ENCODE results near the gene ADSS2.
A peak's percentile ranks its signal among the peaks of the same experiment; 100 is the strongest.

Gene ADSS2

GRCh38 chr1:244450597-244451538 is 841 bp downstream of the ADSS2 start:
- H3K9ac ChIP-seq: peak overlapping the region; percentile 72
- H3K36me3 ChIP-seq (ENCODE audit: control insufficient read depth, insufficient read depth, low read length): no peaks in the 10 kb centered on the region
- H2AFZ ChIP-seq: peak overlapping the region; percentile 84
- H3K4me1 ChIP-seq: no peaks in the 10 kb centered on the region
- peak overlapping the region; percentile 93 for H3K4me2 ChIP-seq (ENCODE audit: low read length)
- TF ChIP-seq, protein P1, sequence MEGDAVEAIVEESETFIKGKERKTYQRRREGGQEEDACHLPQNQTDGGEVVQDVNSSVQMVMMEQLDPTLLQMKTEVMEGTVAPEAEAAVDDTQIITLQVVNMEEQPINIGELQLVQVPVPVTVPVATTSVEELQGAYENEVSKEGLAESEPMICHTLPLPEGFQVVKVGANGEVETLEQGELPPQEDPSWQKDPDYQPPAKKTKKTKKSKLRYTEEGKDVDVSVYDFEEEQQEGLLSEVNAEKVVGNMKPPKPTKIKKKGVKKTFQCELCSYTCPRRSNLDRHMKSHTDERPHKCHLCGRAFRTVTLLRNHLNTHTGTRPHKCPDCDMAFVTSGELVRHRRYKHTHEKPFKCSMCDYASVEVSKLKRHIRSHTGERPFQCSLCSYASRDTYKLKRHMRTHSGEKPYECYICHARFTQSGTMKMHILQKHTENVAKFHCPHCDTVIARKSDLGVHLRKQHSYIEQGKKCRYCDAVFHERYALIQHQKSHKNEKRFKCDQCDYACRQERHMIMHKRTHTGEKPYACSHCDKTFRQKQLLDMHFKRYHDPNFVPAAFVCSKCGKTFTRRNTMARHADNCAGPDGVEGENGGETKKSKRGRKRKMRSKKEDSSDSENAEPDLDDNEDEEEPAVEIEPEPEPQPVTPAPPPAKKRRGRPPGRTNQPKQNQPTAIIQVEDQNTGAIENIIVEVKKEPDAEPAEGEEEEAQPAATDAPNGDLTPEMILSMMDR (IDR thresholded peaks at IDR 0.05): no peak
- peak overlapping the region; percentile 83 for H3K4me3 ChIP-seq (ENCODE audit: low read depth, low read length)
- no peaks in the 10 kb centered on the region for H3K27me3 ChIP-seq (ENCODE audit: control insufficient read depth, insufficient read depth, low read length)
- peak overlapping the region; percentile 95 for H3K27ac ChIP-seq
- peaks cover 3% of the 10 kb centered on the region for H3K79me2 ChIP-seq
- no peaks in the 10 kb centered on the region for H3K9me3 ChIP-seq (ENCODE audit: control insufficient read depth, low read length)

- Histone ChIP-seq H3K4me3 (ENCODE audit: low read depth, low read length) (peak overlapping the region; percentile 83), H3K9me3 (ENCODE audit: control insufficient read depth, low read length) (no peaks in the 10 kb centered on the region), H2AFZ (no peak overlapping the region), H3K27ac (peak overlapping the region; percentile 95), H3K9ac (no peak overlapping the region), H3K4me2 (ENCODE audit: low read length) (peak overlapping the region; percentile 93), H3K36me3 (ENCODE audit: control insufficient read depth, insufficient read depth, low read length) (no peaks in the 10 kb centered on the region), H3K27me3 (ENCODE audit: control insufficient read depth, insufficient read depth, low read length) (no peaks in the 10 kb centered on the region), H3K4me1 (no peaks in the 10 kb centered on the region), H3K79me2 (peaks cover 3% of the 10 kb centered on the region)
- TF ChIP-seq, protein P1 (IDR thresholded peaks at IDR 0.05): no peak
These were observed 1.7 kb downstream of the ADSS2 start for GRCh38 chr1:244449936-244450508.

DNA sequence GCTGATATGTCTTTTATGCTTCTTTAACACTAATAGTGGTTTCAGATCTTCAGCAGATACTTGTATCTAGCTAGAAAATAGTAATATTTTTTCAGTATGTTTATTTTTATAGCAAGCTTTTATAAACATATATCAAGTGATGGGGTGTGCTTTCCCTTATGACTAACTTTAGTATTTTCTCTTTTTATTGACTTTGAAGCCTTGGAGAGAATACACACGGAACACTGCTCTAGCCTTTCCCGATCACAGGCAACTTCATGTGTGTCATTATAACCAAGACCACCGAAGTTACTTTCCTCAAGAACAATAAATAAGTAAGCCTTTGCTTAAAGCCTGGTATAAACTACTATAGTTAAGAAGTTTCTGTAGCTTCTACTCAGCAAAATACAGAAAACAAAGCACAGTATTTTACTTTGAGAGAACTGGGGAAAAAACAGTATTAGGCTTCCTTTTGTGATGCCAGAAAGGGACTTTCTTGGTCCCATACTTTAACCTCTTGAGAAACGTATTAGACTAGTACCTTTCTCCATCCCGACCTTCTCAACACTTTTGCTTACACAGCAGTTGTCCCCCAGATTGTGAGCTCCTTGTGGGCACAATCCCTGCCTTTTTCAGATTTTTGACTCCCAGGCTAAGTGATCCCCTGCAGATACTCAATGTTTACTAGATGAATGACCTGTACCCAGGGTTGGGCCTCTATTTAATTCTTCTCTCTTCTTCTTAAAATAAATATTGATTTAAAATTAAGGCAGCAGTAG is 3.3 kb downstream of the ADSS2 start:
- Histone ChIP-seq H3K79me2 (peaks cover 5% of the 10 kb centered on the region), H3K4me3 (ENCODE audit: low read depth, low read length) (no peak overlapping the region), H3K36me3 (ENCODE audit: control insufficient read depth, insufficient read depth, low read length) (no peaks in the 10 kb centered on the region), H3K4me1 (no peaks in the 10 kb centered on the region), H3K27ac (no peak overlapping the region), H2AFZ (no peak overlapping the region), H3K9me3 (ENCODE audit: control insufficient read depth, low read length) (no peaks in the 10 kb centered on the region), H3K27me3 (ENCODE audit: control insufficient read depth, insufficient read depth, low read length) (no peaks in the 10 kb centered on the region), H3K4me2 (ENCODE audit: low read length) (no peak overlapping the region), H3K9ac (no peak overlapping the region)
- TF ChIP-seq, protein P1 (IDR thresholded peaks at IDR 0.05): no peak

GRCh38 chr1:244447552-244447951 is 4.2 kb downstream of the ADSS2 start:
- H3K4me1 ChIP-seq: no peaks in the 10 kb centered on the region
- H3K27ac ChIP-seq: no peak overlapping the region
- H3K79me2 ChIP-seq: peaks cover 8% of the 10 kb centered on the region
- no peaks in the 10 kb centered on the region for H3K9me3 ChIP-seq (ENCODE audit: control insufficient read depth, low read length)
- no peak overlapping the region for H2AFZ ChIP-seq
- H3K36me3 ChIP-seq (ENCODE audit: control insufficient read depth, insufficient read depth, low read length): no peaks in the 10 kb centered on the region
- no peaks in the 10 kb centered on the region for H3K27me3 ChIP-seq (ENCODE audit: control insufficient read depth, insufficient read depth, low read length)
- TF ChIP-seq, protein P1 (IDR thresholded peaks at IDR 0.05): no peak
- no peak overlapping the region for H3K4me3 ChIP-seq (ENCODE audit: low read depth, low read length)
- H3K4me2 ChIP-seq (ENCODE audit: low read length): no peak overlapping the region
- H3K9ac ChIP-seq: no peak overlapping the region

All from parathyroid adenoma (tissue), 2 donors.